Endothelial cell of umbilical vein (primary cell): ENCODE data around the gene FGD3.

Experiments used
- EZH2 ChIP-seq: IDR thresholded peaks from 2 replicates; pipeline ENCODE4 v1.6.1; 2012; ENCODE audit warnings: borderline replicate concordance, low read depth, mild to moderate bottlenecking, moderate library complexity, low read length, inconsistent platforms; ENCODE audit not compliant: severe bottlenecking
- GATA2 ChIP-seq: IDR thresholded peaks from 2 replicates; pipeline ENCODE4 v1.7.0; 2011; ENCODE audit warnings: low read depth, mild to moderate bottlenecking, moderate library complexity, mixed read lengths, low read length; ENCODE audit not compliant: insufficient read length, insufficient read depth
- POLR2A ChIP-seq: IDR thresholded peaks from 2 replicates; pipeline ENCODE4 v1.6.1; 2012; ENCODE audit warnings: low read depth, mild to moderate bottlenecking, control low read depth, low read length
- POLR2AphosphoS5 ChIP-seq: IDR thresholded peaks from 2 replicates; pipeline ENCODE4 v1.6.1; 2012; ENCODE audit warnings: low read depth, mild to moderate bottlenecking, control low read depth, low read length, moderate library complexity; ENCODE audit not compliant: insufficient read depth
- TF ChIP-seq, protein P1 (sequence below), 2 donors: IDR thresholded peaks; 1 replicate in 1 of 2; 2 replicates in 1 of 2; pipeline ENCODE4 v1.5.1; 2011; ENCODE audit warnings: low read length in 2 of 2, mild to moderate bottlenecking in 2 of 2, moderate library complexity in 2 of 2, control low read depth in 1 of 2, inconsistent platforms in 1 of 2, low read depth in 1 of 2; ENCODE audit not compliant: insufficient read depth in 1 of 2; ENCODE audit errors: extremely low read depth in 1 of 2
- TF ChIP-seq, protein P2 (sequence below): IDR thresholded peaks from 2 replicates; pipeline ENCODE4 v1.6.1; 2011; ENCODE audit not compliant: insufficient read depth, insufficient read length

DNA sequence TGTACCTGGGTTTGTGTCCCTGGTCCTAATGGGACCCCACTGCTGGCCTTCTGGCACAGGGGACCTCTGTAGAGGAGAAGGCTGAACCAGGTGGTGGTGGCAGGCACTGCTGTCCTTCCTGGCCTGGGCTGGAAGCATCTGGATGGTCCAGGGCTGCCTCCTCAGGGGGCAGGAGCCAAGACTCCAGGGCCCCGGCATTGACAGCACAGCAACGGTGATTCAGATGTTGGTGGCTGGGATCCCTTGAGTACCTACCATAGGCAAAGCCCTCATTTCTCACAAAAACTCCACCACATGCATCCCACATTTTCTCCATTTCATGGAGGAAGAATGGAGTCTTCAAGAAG, 15.0 kb downstream of the FGD3 start:
- TF ChIP-seq, protein P1, sequence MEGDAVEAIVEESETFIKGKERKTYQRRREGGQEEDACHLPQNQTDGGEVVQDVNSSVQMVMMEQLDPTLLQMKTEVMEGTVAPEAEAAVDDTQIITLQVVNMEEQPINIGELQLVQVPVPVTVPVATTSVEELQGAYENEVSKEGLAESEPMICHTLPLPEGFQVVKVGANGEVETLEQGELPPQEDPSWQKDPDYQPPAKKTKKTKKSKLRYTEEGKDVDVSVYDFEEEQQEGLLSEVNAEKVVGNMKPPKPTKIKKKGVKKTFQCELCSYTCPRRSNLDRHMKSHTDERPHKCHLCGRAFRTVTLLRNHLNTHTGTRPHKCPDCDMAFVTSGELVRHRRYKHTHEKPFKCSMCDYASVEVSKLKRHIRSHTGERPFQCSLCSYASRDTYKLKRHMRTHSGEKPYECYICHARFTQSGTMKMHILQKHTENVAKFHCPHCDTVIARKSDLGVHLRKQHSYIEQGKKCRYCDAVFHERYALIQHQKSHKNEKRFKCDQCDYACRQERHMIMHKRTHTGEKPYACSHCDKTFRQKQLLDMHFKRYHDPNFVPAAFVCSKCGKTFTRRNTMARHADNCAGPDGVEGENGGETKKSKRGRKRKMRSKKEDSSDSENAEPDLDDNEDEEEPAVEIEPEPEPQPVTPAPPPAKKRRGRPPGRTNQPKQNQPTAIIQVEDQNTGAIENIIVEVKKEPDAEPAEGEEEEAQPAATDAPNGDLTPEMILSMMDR (IDR thresholded peaks at IDR 0.05; ENCODE audit: extremely low read depth in 1 of 2, insufficient read depth in 1 of 2, low read depth in 1 of 2, low read length in 2 of 2): no peak
- TF ChIP-seq POLR2A: no peak
- no peak for TF ChIP-seq EZH2
- no peak for TF ChIP-seq GATA2
- no peak for TF ChIP-seq POLR2AphosphoS5
- TF ChIP-seq, protein P2, sequence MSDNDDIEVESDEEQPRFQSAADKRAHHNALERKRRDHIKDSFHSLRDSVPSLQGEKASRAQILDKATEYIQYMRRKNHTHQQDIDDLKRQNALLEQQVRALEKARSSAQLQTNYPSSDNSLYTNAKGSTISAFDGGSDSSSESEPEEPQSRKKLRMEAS: no peak
